Liver (tissue), 9 donors: Measurements from ENCODE around the gene BARX1. TPM values are rescaled to one million over a fixed set of nuclear protein-coding genes. Genes with fewer than 3 reads are reported as not detected.

Source experiments
- DNase-seq: peaks from one replicate; pipeline ENCODE4 v3.0.0-alpha.2; 2017; ENCODE audit warnings: low spot score
- H3K27ac ChIP-seq, 2 donors: one replicate each; pipeline ENCODE4 v1.7.0; 2013; ENCODE audit warnings: inconsistent platforms in 2 of 2, low read length in 2 of 2, control low read depth in 1 of 2, low read depth in 1 of 2, mild to moderate bottlenecking in 1 of 2
- H3K27me3 ChIP-seq, 4 donors: one replicate each; pipeline versions ENCODE4 v1.6.1 to v1.7.0; 2013; ENCODE audit warnings: low read length in 3 of 4, inconsistent platforms in 1 of 4, mild to moderate bottlenecking in 1 of 4, moderate library complexity in 1 of 4; ENCODE audit not compliant: control insufficient read depth in 4 of 4, insufficient read depth in 4 of 4
- H3K36me3 ChIP-seq, 4 donors: one replicate each; pipeline versions ENCODE4 v1.6.1 to v1.7.0; 2013; ENCODE audit warnings: low read length in 3 of 4, mild to moderate bottlenecking in 3 of 4, low read depth in 1 of 4, moderate library complexity in 1 of 4; ENCODE audit not compliant: control insufficient read depth in 4 of 4, insufficient read depth in 3 of 4
- H3K4me1 ChIP-seq, 4 donors: one replicate each; pipeline versions ENCODE4 v1.6.1 to v1.7.0; 2013; ENCODE audit warnings: low read length in 3 of 4, mild to moderate bottlenecking in 3 of 4, moderate library complexity in 1 of 4; ENCODE audit not compliant: control insufficient read depth in 4 of 4, insufficient read depth in 4 of 4
- H3K4me3 ChIP-seq, 3 donors: one replicate each; pipeline versions ENCODE4 v1.6.1 to v1.7.0; 2013; ENCODE audit warnings: low read length in 3 of 3, control low read depth in 1 of 3, low read depth in 1 of 3, mild to moderate bottlenecking in 1 of 3
- H3K9ac ChIP-seq, 2 donors: one replicate each; pipeline ENCODE4 v1.7.0; 2013; ENCODE audit warnings: low read length in 2 of 2, mild to moderate bottlenecking in 2 of 2, moderate library complexity in 2 of 2, control low read depth in 1 of 2, low read depth in 1 of 2
- H3K9me3 ChIP-seq, 4 donors: one replicate each; pipeline versions ENCODE4 v1.6.1 to v1.7.0; 2013; ENCODE audit warnings: low read length in 3 of 4; ENCODE audit not compliant: control insufficient read depth in 4 of 4
- EGR1 ChIP-seq, 2 donors: IDR thresholded peaks; 2 replicates each; pipeline ENCODE4 v1.6.1; 2016 to 2018; ENCODE audit warnings: antibody characterized with exemption in 2 of 2, low read depth in 2 of 2
- FOXA1 ChIP-seq: IDR thresholded peaks from 2 replicates; pipeline ENCODE4 v1.6.1; 2016; ENCODE audit warnings: antibody characterized with exemption
- FOXA2 ChIP-seq: IDR thresholded peaks from 2 replicates; pipeline ENCODE4 v1.6.1; 2016; ENCODE audit warnings: antibody characterized with exemption
- GABPA ChIP-seq, 2 donors: IDR thresholded peaks in 1 of 2; conservative IDR thresholded peaks in 1 of 2; 2 replicates each; pipeline ENCODE4 v1.6.1; 2016; ENCODE audit warnings: antibody characterized with exemption in 2 of 2, mild to moderate bottlenecking in 1 of 2, moderate library complexity in 1 of 2
- HNF4A ChIP-seq, 2 donors: conservative IDR thresholded peaks; 2 replicates each; pipeline ENCODE4 v1.6.1; 2016; ENCODE audit warnings: antibody characterized with exemption in 2 of 2, mild to moderate bottlenecking in 2 of 2
- HNF4G ChIP-seq: IDR thresholded peaks from 2 replicates; pipeline ENCODE4 v1.6.1; 2016; ENCODE audit warnings: antibody characterized with exemption
- JUND ChIP-seq, 2 donors: IDR thresholded peaks; 2 replicates each; pipeline ENCODE4 v1.6.1; 2016; ENCODE audit warnings: antibody characterized with exemption in 2 of 2
- MAX ChIP-seq: IDR thresholded peaks from 2 replicates; pipeline ENCODE4 v1.6.1; 2016; ENCODE audit warnings: antibody characterized with exemption
- NR2F2 ChIP-seq: IDR thresholded peaks from 2 replicates; pipeline ENCODE4 v1.6.1; 2016; ENCODE audit warnings: antibody characterized with exemption
- RAD21 ChIP-seq, 2 donors: IDR thresholded peaks; 2 replicates each; pipeline ENCODE4 v1.6.1; 2016; ENCODE audit warnings: antibody characterized with exemption in 2 of 2, mild to moderate bottlenecking in 2 of 2
- RXRA ChIP-seq, 2 donors: IDR thresholded peaks; 2 replicates each; pipeline ENCODE4 v1.6.1; 2017 to 2018; ENCODE audit warnings: antibody characterized with exemption in 2 of 2, mild to moderate bottlenecking in 1 of 2
- TAF1 ChIP-seq: conservative IDR thresholded peaks from 2 replicates; pipeline ENCODE4 v1.6.1; 2016; ENCODE audit warnings: antibody characterized with exemption, mild to moderate bottlenecking
- YY1 ChIP-seq: IDR thresholded peaks from 2 replicates; pipeline ENCODE4 v1.6.1; 2016; ENCODE audit warnings: antibody characterized with exemption, mild to moderate bottlenecking
- ZBTB33 ChIP-seq: IDR thresholded peaks from 2 replicates; pipeline ENCODE4 v1.6.1; 2016; ENCODE audit warnings: antibody characterized with exemption
- WGBS: extraction: QIAGEN DNeasy Blood & Tissue Kit; methylation state at CpG from one replicate; pipeline ENCODE4 v1.1.7; 2013; 5-methylcytosine and 5-hydroxymethylcytosine counted together
- polyA plus RNA-seq, 2 donors: library from polyadenylated mRNA; stranded (reverse) in 1 of 2; unstranded in 1 of 2; fragments of 200-250 nt in 1 of 2; fragments of >200 nt in 1 of 2; fragmentation: Nextera tagmentation in 1 of 2; extraction: Ambion mirVana in 1 of 2; gene quantifications; one replicate each; pipeline versions ENCODE4 v1.2.1 to v1.2.3, GENCODE V29; 2013 to 2015
- total RNA-seq, 2 donors: library from RNA; depleted of rRNA; stranded (reverse); fragments of >200 nt; gene quantifications; one replicate each; pipeline ENCODE4 v1.2.3, GENCODE V29; 2014
- TF ChIP-seq, protein P1 (sequence below): IDR thresholded peaks from 2 replicates; pipeline ENCODE4 v1.6.1; 2016; ENCODE audit warnings: antibody characterized with exemption, mild to moderate bottlenecking
- TF ChIP-seq, protein P2 (sequence below): fragments of 150-350 bp; IDR thresholded peaks from 2 replicates; pipeline ENCODE4 v1.5.1; 2017; ENCODE audit warnings: improper control_type of control experiment, low read depth, low read length; ENCODE audit not compliant: missing input control
- TF ChIP-seq, protein P3 (sequence below): IDR thresholded peaks from 2 replicates; pipeline ENCODE4 v1.6.1; 2016; ENCODE audit warnings: antibody characterized with exemption
- donor health status: healthy.
- donor health status: healthy.
- donor health status: healthy.
- donor health status: healthy.
- donor health status: healthy.

BARX1 gene
- total and polyA plus RNA-seq, 4 donors = not detected

GRCh38 chr9:93964685-93965084, 9.5 kb upstream of the BARX1 start:
- Histone ChIP-seq H3K4me3 (no peak overlapping the region), H3K9me3 (no peaks in the 10 kb centered on the region), H3K4me1 (peaks cover 0 to 12% (median 7%) of the 10 kb centered on the region in 4 donors), H3K27ac (no peak overlapping the region), H3K27me3 (peaks cover 0 to 16% (median 3%) of the 10 kb centered on the region in 4 donors), H3K9ac (no peak overlapping the region), H3K36me3 (no peaks in the 10 kb centered on the region)
- WGBS = 94% methylated on average over 4 of the region's 4 CpGs
- TF ChIP-seq GABPA (IDR thresholded peaks at IDR 0.05 in 1 of 2, conservative IDR thresholded peaks at IDR 0.05 in 1 of 2) = no peak
- TF ChIP-seq, protein P1, sequence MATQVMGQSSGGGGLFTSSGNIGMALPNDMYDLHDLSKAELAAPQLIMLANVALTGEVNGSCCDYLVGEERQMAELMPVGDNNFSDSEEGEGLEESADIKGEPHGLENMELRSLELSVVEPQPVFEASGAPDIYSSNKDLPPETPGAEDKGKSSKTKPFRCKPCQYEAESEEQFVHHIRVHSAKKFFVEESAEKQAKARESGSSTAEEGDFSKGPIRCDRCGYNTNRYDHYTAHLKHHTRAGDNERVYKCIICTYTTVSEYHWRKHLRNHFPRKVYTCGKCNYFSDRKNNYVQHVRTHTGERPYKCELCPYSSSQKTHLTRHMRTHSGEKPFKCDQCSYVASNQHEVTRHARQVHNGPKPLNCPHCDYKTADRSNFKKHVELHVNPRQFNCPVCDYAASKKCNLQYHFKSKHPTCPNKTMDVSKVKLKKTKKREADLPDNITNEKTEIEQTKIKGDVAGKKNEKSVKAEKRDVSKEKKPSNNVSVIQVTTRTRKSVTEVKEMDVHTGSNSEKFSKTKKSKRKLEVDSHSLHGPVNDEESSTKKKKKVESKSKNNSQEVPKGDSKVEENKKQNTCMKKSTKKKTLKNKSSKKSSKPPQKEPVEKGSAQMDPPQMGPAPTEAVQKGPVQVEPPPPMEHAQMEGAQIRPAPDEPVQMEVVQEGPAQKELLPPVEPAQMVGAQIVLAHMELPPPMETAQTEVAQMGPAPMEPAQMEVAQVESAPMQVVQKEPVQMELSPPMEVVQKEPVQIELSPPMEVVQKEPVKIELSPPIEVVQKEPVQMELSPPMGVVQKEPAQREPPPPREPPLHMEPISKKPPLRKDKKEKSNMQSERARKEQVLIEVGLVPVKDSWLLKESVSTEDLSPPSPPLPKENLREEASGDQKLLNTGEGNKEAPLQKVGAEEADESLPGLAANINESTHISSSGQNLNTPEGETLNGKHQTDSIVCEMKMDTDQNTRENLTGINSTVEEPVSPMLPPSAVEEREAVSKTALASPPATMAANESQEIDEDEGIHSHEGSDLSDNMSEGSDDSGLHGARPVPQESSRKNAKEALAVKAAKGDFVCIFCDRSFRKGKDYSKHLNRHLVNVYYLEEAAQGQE = no peak
- TF ChIP-seq, protein P2, sequence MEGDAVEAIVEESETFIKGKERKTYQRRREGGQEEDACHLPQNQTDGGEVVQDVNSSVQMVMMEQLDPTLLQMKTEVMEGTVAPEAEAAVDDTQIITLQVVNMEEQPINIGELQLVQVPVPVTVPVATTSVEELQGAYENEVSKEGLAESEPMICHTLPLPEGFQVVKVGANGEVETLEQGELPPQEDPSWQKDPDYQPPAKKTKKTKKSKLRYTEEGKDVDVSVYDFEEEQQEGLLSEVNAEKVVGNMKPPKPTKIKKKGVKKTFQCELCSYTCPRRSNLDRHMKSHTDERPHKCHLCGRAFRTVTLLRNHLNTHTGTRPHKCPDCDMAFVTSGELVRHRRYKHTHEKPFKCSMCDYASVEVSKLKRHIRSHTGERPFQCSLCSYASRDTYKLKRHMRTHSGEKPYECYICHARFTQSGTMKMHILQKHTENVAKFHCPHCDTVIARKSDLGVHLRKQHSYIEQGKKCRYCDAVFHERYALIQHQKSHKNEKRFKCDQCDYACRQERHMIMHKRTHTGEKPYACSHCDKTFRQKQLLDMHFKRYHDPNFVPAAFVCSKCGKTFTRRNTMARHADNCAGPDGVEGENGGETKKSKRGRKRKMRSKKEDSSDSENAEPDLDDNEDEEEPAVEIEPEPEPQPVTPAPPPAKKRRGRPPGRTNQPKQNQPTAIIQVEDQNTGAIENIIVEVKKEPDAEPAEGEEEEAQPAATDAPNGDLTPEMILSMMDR = no peak
- no peak for TF ChIP-seq RXRA (IDR thresholded peaks at IDR 0.05)
- TF ChIP-seq FOXA1 = no peak
- TF ChIP-seq EGR1 (IDR thresholded peaks at IDR 0.05; ENCODE audit: low read depth in 2 of 2) = no peak
- TF ChIP-seq TAF1 = no peak
- no peak for TF ChIP-seq YY1
- no peak for TF ChIP-seq NR2F2
- no peak for TF ChIP-seq FOXA2
- DNase-seq = peak; percentile 16

GRCh38 chr9:93963969-93964368, 8.8 kb upstream of the BARX1 start:
- Histone ChIP-seq H3K4me1 (peaks cover 4 to 12% (median 12%) of the 10 kb centered on the region in 4 donors), H3K4me3 (no peak overlapping the region), H3K36me3 (no peaks in the 10 kb centered on the region), H3K27ac (no peak overlapping the region), H3K27me3 (peaks cover 3 to 16% (median 5%) of the 10 kb centered on the region in 4 donors), H3K9me3 (no peaks in the 10 kb centered on the region), H3K9ac (no peak overlapping the region)
- TF ChIP-seq RAD21 (IDR thresholded peaks at IDR 0.05) (no peak), HNF4G (no peak), MAX (no peak), HNF4A (conservative IDR thresholded peaks at IDR 0.05) (no peak), FOXA1 (no peak), GABPA (IDR thresholded peaks at IDR 0.05 in 1 of 2, conservative IDR thresholded peaks at IDR 0.05 in 1 of 2) (no peak), JUND (IDR thresholded peaks at IDR 0.05) (no peak), EGR1 (IDR thresholded peaks at IDR 0.05; ENCODE audit: low read depth in 2 of 2) (no peak), ZBTB33 (no peak), TAF1 (no peak), YY1 (no peak)
- TF ChIP-seq, protein P3, sequence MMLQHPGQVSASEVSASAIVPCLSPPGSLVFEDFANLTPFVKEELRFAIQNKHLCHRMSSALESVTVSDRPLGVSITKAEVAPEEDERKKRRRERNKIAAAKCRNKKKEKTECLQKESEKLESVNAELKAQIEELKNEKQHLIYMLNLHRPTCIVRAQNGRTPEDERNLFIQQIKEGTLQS = no peak
- TF ChIP-seq, protein P1 = no peak
- TF ChIP-seq, protein P2 = no peak
- WGBS = 70% methylated on average over 8 of the region's 8 CpGs
- no peak for DNase-seq
